ENCODE results near the gene KRT79.
A peak's percentile ranks its signal among the peaks of the same experiment; 100 is the strongest.

KRT79 gene

GRCh38 chr12:52789637-52790426, 44.3 kb downstream of the KRT79 start:
- DNase-seq: peak; percentile 40

- no peak for DNase-seq
Measured at GRCh38 chr12:52788876-52789636, 45.1 kb downstream of the KRT79 start.

- no peak for DNase-seq
Measured at GRCh38 chr12:52788192-52788875, 45.8 kb downstream of the KRT79 start.

- no peak for DNase-seq
Measured at GRCh38 chr12:52787324-52788191, 46.6 kb downstream of the KRT79 start.

- no peak for DNase-seq
Measured at GRCh38 chr12:52784909-52785308, 49.2 kb downstream of the KRT79 start.

GRCh38 chr12:52783563-52784316, 50.4 kb downstream of the KRT79 start:
- DNase-seq: no peak

GRCh38 chr12:52782502-52782901, 51.6 kb downstream of the KRT79 start:
- no peak for DNase-seq

GRCh38 chr12:52781399-52782082, 52.6 kb downstream of the KRT79 start:
- DNase-seq: no peak

- no peak for DNase-seq
Measured at GRCh38 chr12:52779914-52780313, 54.2 kb downstream of the KRT79 start.

- DNase-seq: no peak
Measured at GRCh38 chr12:52778833-52779232, 55.3 kb downstream of the KRT79 start.

- DNase-seq: no peak
Measured at GRCh38 chr12:52777566-52777965, 56.5 kb downstream of the KRT79 start.

- DNase-seq: no peak
Measured at GRCh38 chr12:52776913-52777395, 57.2 kb downstream of the KRT79 start, which contains the start of gene KRT76. KRT76 (minus strand) TSS chr12:52777345; CDS start chr12:52777291, 54 bp downstream.

GRCh38 chr12:52776435-52776834, 57.7 kb downstream of the KRT79 start:
- DNase-seq: no peak

- no peak for DNase-seq
Measured at GRCh38 chr12:52774629-52775250, 59.4 kb downstream of the KRT79 start.

GRCh38 chr12:52772772-52773171, 61.3 kb downstream of the KRT79 start:
- DNase-seq: no peak

- no peak for DNase-seq
Measured at GRCh38 chr12:52772188-52772587, 61.9 kb downstream of the KRT79 start.

- no peak for DNase-seq
Measured at GRCh38 chr12:52771505-52771904, 62.6 kb downstream of the KRT79 start.

Data from right kidney (tissue), 1 donor.